IMR-90 (cell line): ENCODE data around the gene IER5.

Experiments
- FOS ChIP-seq: fragments of 150-350 bp; IDR thresholded peaks from 2 replicates; pipeline ENCODE4 v1.6.1; 2016; ENCODE audit warnings: low read depth, low read length
- POLR2A ChIP-seq: IDR thresholded peaks from 2 replicates; pipeline ENCODE4 v1.6.1; 2012; ENCODE audit warnings: mild to moderate bottlenecking, low read depth, low read length
- RAD21 ChIP-seq: IDR thresholded peaks from 2 replicates; pipeline ENCODE4 v1.6.1; 2012; ENCODE audit warnings: low read length, improper control_type of control experiment
- RFX5 ChIP-seq: IDR thresholded peaks from 2 replicates; pipeline ENCODE4 v1.8.0; 2012; ENCODE audit warnings: low read depth, mild to moderate bottlenecking, low read length, moderate library complexity
- TF ChIP-seq, protein P1 (sequence below): conservative IDR thresholded peaks from 2 replicates; pipeline ENCODE4 v1.5.1; 2012; ENCODE audit warnings: mild to moderate bottlenecking, low read depth, low read length, improper control_type of control experiment
- TF ChIP-seq, protein P2 (sequence below): fragments of 150-350 bp; IDR thresholded peaks from 2 replicates; pipeline ENCODE4 v1.6.1; 2017; ENCODE audit warnings: mild to moderate bottlenecking, antibody characterized with exemption, low read length, low read depth

DNA sequence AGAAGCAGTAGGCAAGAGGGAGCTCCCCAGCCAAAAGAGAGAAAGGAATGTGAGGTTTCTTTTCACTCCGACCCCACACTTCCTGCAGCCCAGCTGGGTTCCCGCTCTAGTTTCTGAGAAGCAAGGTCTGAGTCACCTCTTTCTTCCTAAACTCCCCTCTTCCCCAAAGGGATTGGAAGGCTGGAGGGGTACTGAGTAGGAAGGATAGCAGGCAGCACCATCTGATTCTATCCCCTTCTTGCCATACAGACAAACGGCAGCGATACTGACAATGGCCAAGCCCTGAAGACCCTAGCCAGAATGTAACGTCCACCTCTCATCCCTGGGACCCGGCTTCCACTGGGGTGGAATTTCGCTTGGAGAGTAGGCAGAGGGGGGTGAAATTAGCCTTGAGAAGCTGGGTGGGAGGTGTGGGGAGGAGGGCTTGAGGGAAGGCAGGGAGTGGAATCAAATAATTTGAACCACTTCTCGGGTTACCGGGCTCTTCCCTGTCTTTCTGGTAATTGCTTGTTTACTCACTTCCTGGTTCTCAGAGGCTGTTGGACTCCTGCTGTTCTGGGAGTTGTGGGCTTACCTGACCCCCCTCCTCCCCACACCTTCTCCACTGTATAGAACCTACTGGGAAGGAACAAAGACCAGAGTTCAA lies 13.2 kb downstream of the IER5 start:
- TF ChIP-seq POLR2A (no peak), RAD21 (no peak), RFX5 (no peak), FOS (0 out of 2 replicates have a peak, but pooled peaks have one; percentile 20)
- TF ChIP-seq, protein P1, sequence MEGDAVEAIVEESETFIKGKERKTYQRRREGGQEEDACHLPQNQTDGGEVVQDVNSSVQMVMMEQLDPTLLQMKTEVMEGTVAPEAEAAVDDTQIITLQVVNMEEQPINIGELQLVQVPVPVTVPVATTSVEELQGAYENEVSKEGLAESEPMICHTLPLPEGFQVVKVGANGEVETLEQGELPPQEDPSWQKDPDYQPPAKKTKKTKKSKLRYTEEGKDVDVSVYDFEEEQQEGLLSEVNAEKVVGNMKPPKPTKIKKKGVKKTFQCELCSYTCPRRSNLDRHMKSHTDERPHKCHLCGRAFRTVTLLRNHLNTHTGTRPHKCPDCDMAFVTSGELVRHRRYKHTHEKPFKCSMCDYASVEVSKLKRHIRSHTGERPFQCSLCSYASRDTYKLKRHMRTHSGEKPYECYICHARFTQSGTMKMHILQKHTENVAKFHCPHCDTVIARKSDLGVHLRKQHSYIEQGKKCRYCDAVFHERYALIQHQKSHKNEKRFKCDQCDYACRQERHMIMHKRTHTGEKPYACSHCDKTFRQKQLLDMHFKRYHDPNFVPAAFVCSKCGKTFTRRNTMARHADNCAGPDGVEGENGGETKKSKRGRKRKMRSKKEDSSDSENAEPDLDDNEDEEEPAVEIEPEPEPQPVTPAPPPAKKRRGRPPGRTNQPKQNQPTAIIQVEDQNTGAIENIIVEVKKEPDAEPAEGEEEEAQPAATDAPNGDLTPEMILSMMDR = no peak
- TF ChIP-seq, protein P2, sequence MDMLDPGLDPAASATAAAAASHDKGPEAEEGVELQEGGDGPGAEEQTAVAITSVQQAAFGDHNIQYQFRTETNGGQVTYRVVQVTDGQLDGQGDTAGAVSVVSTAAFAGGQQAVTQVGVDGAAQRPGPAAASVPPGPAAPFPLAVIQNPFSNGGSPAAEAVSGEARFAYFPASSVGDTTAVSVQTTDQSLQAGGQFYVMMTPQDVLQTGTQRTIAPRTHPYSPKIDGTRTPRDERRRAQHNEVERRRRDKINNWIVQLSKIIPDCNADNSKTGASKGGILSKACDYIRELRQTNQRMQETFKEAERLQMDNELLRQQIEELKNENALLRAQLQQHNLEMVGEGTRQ = no peak
